Neural progenitor cell (in vitro differentiated cells): Measurements from ENCODE around the gene ADAM22. TPM values are rescaled to one million over a fixed set of nuclear protein-coding genes. Genes with fewer than 3 reads are reported as not detected.

Experiments used
- DNase-seq: peaks from one replicate; pipeline ENCODE4 v3.0.0-alpha.2; 2016; ENCODE audit warnings: low spot score
- H2AFZ ChIP-seq: fragments of 200-600 bp; sonication (generic); replicated peaks from 2 replicates; pipeline ENCODE4 v1.6.1; 2016; ENCODE audit warnings: antibody characterized with exemption
- H3F3A ChIP-seq: fragments of 200-600 bp; sonication (generic); 2 replicates; pipeline ENCODE4 v1.6.1; 2016; ENCODE audit warnings: antibody characterized with exemption, low read depth
- H3K27ac ChIP-seq: fragments of 200-600 bp; sonication (generic); 2 replicates; pipeline ENCODE4 v1.5.1; 2016; ENCODE audit warnings: mild to moderate bottlenecking
- H3K27me3 ChIP-seq: fragments of 200-600 bp; sonication (generic); 2 replicates; pipeline ENCODE4 v1.6.1; 2016; ENCODE audit warnings: mild to moderate bottlenecking, moderate library complexity
- H3K36me3 ChIP-seq: fragments of 200-600 bp; sonication (generic); 2 replicates; pipeline ENCODE4 v1.5.1; 2016
- H3K4me1 ChIP-seq: fragments of 200-600 bp; sonication (generic); 2 replicates; pipeline ENCODE4 v1.6.1; 2016; ENCODE audit warnings: mixed run types
- H3K4me2 ChIP-seq: fragments of 200-600 bp; sonication (generic); 2 replicates; pipeline ENCODE4 v1.6.1; 2016
- H3K4me3 ChIP-seq: fragments of 200-600 bp; sonication (generic); 2 replicates; pipeline ENCODE4 v1.5.1; 2016
- H3K79me2 ChIP-seq: fragments of 200-600 bp; sonication (generic); 2 replicates; pipeline ENCODE4 v1.6.1; 2016; ENCODE audit warnings: low read depth
- H3K9ac ChIP-seq: fragments of 200-600 bp; sonication (generic); 2 replicates; pipeline ENCODE4 v1.6.1; 2016
- H3K9me3 ChIP-seq: fragments of 200-600 bp; sonication (generic); 2 replicates; pipeline ENCODE4 v1.5.1; 2016; ENCODE audit warnings: low read depth
- H4K20me1 ChIP-seq: fragments of 200-600 bp; sonication (generic); 2 replicates; pipeline ENCODE4 v1.6.1; 2016; ENCODE audit warnings: low read depth
- H3K27ac Mint-ChIP-seq: 3 replicates; pipeline ENCODE4 v1.8.0; 2021; ENCODE audit warnings: mixed read lengths
- H3K27me3 Mint-ChIP-seq: 2 replicates; pipeline ENCODE4 v1.8.0; 2022; ENCODE audit warnings: low read depth, mild to moderate bottlenecking, inconsistent platforms, moderate library complexity, mixed read lengths; ENCODE audit not compliant: insufficient read depth
- H3K36me3 Mint-ChIP-seq: 3 replicates; pipeline ENCODE4 v1.8.0; 2021; ENCODE audit warnings: mixed read lengths
- H3K4me1 Mint-ChIP-seq: 3 replicates; pipeline ENCODE4 v1.8.0; 2021; ENCODE audit warnings: mixed read lengths
- H3K4me3 Mint-ChIP-seq: 3 replicates; pipeline ENCODE4 v1.8.0; 2021; ENCODE audit warnings: mild to moderate bottlenecking, moderate library complexity, mixed read lengths
- H3K9me3 Mint-ChIP-seq: 3 replicates; pipeline ENCODE4 v1.8.0; 2020; ENCODE audit warnings: mixed read lengths
- CTCF ChIP-seq: fragments of 200-600 bp; sonication (generic); IDR thresholded peaks from 2 replicates; pipeline ENCODE4 v1.5.1; 2017; ENCODE audit warnings: antibody characterized with exemption, mild to moderate bottlenecking
- EZH2 ChIP-seq: fragments of 200-600 bp; sonication (generic); IDR thresholded peaks from 2 replicates; pipeline ENCODE4 v1.6.1; 2017; ENCODE audit warnings: antibody characterized with exemption, mild to moderate bottlenecking, moderate library complexity
- EZH2phosphoT487 ChIP-seq: fragments of 200-600 bp; sonication (generic); IDR thresholded peaks from 2 replicates; pipeline ENCODE4 v1.6.1; 2017; ENCODE audit warnings: antibody characterized with exemption
- total RNA-seq: library from RNA; depleted of rRNA; stranded (reverse); fragments of >200 nt; gene quantifications from 2 replicates; pipeline ENCODE4 v1.2.3, GENCODE V29; 2015; ENCODE audit warnings: low replicate concordance

ADAM22 gene
- total RNA-seq, 1 donor from 2014 or later = 13.7 TPM

GRCh38 chr7:88073626-88074025 lies 139.6 kb downstream of the ADAM22 start:
- Histone ChIP-seq H4K20me1 (no peaks in the 10 kb centered on the region), H2AFZ (no peak overlapping the region), H3K27me3 (no peaks in the 10 kb centered on the region), H3K79me2 (no peaks in the 10 kb centered on the region), H3F3A (no peaks in the 10 kb centered on the region), H3K4me2 (no peak overlapping the region), H3K9me3 (no peaks in the 10 kb centered on the region), H3K4me1 (no peaks in the 10 kb centered on the region), H3K4me3 (no peak overlapping the region), H3K27ac (no peak overlapping the region), H3K9ac (no peak overlapping the region), H3K36me3 (no peaks in the 10 kb centered on the region)
- H3K27me3 Mint-ChIP-seq = no peaks in the 10 kb centered on the region
- no peak for DNase-seq
- TF ChIP-seq CTCF (no peak), EZH2 (no peak), EZH2phosphoT487 (no peak)
- no peak overlapping the region for H3K4me3 Mint-ChIP-seq
- H3K9me3 Mint-ChIP-seq = peaks cover 5% of the 10 kb centered on the region
- no peaks in the 10 kb centered on the region for H3K4me1 Mint-ChIP-seq
- H3K36me3 Mint-ChIP-seq = peaks cover 4% of the 10 kb centered on the region
- H3K27ac Mint-ChIP-seq = no peak overlapping the region

- H3K4me3 Mint-ChIP-seq = no peak overlapping the region
- DNase-seq = no peak
- Histone ChIP-seq H3K4me3 (no peak overlapping the region), H4K20me1 (no peaks in the 10 kb centered on the region), H3F3A (no peaks in the 10 kb centered on the region), H3K79me2 (no peaks in the 10 kb centered on the region), H3K4me2 (no peak overlapping the region), H3K36me3 (no peaks in the 10 kb centered on the region), H2AFZ (no peak overlapping the region), H3K9me3 (no peaks in the 10 kb centered on the region), H3K27ac (no peak overlapping the region), H3K27me3 (no peaks in the 10 kb centered on the region), H3K9ac (no peak overlapping the region), H3K4me1 (no peaks in the 10 kb centered on the region)
- H3K36me3 Mint-ChIP-seq = peaks cover 4% of the 10 kb centered on the region
- TF ChIP-seq EZH2 = no peak
- no peak for TF ChIP-seq CTCF
- no peak for TF ChIP-seq EZH2phosphoT487
- no peak overlapping the region for H3K27ac Mint-ChIP-seq
- no peaks in the 10 kb centered on the region for H3K27me3 Mint-ChIP-seq
- H3K4me1 Mint-ChIP-seq = no peaks in the 10 kb centered on the region
- H3K9me3 Mint-ChIP-seq = peaks cover 13% of the 10 kb centered on the region
These were observed 141.2 kb downstream of the ADAM22 start for GRCh38 chr7:88075216-88075615.

- no peaks in the 10 kb centered on the region for H3K36me3 ChIP-seq
- H3K4me3 ChIP-seq = no peak overlapping the region
- Mint-ChIP-seq H3K4me3 (no peak overlapping the region), H3K27me3 (no peaks in the 10 kb centered on the region), H3K4me1 (peaks cover 9% of the 10 kb centered on the region), H3K27ac (no peak overlapping the region), H3K9me3 (peaks cover 6% of the 10 kb centered on the region), H3K36me3 (no peaks in the 10 kb centered on the region)
- DNase-seq = no peak
- H2AFZ ChIP-seq = no peak overlapping the region
- no peak overlapping the region for H3K27ac ChIP-seq
- H3K9ac ChIP-seq = no peak overlapping the region
- no peaks in the 10 kb centered on the region for H4K20me1 ChIP-seq
- peaks cover 17% of the 10 kb centered on the region for H3K4me1 ChIP-seq
- H3K79me2 ChIP-seq = no peaks in the 10 kb centered on the region
- no peaks in the 10 kb centered on the region for H3F3A ChIP-seq
- no peaks in the 10 kb centered on the region for H3K9me3 ChIP-seq
- no peak overlapping the region for H3K4me2 ChIP-seq
- no peaks in the 10 kb centered on the region for H3K27me3 ChIP-seq
- TF ChIP-seq EZH2 (no peak), CTCF (no peak), EZH2phosphoT487 (no peak)
These were observed 149.8 kb downstream of the ADAM22 start for GRCh38 chr7:88083883-88084282.
